Measurements from ENCODE around the gene LSS.
A peak's percentile ranks its signal among the peaks of the same experiment; 100 is the strongest.

LSS gene

GRCh38 chr21:46165098-46165497 lies 63.5 kb downstream of the LSS start:
- no peak for DNase-seq

- DNase-seq = peak; percentile 7
These were observed 65.2 kb downstream of the LSS start for GRCh38 chr21:46163380-46163779.

- DNase-seq = peak; percentile 42
These were observed 66.7 kb downstream of the LSS start for GRCh38 chr21:46161633-46162592.

- peak; percentile 52 for DNase-seq
These were observed 67.5 kb downstream of the LSS start for GRCh38 chr21:46160907-46161632.

- DNase-seq = no peak
These were observed 68.0 kb downstream of the LSS start for GRCh38 chr21:46160657-46160906.

- DNase-seq = peak; percentile 47
These were observed 68.5 kb downstream of the LSS start for GRCh38 chr21:46159841-46160656.

- no peak for DNase-seq
These were observed 69.2 kb downstream of the LSS start for GRCh38 chr21:46159390-46159789.

GRCh38 chr21:46158666-46159300 lies 69.8 kb downstream of the LSS start:
- DNase-seq = peak; percentile 35

GRCh38 chr21:46157987-46158451 lies 70.6 kb downstream of the LSS start:
- peak; percentile 29 for DNase-seq

GRCh38 chr21:46157396-46157986 lies 71.1 kb downstream of the LSS start:
- DNase-seq = peak; percentile 35

GRCh38 chr21:46156678-46157077 lies 71.9 kb downstream of the LSS start:
- peak; percentile 26 for DNase-seq

GRCh38 chr21:46156378-46156645 lies 72.3 kb downstream of the LSS start:
- DNase-seq = no peak

GRCh38 chr21:46155514-46156377 lies 72.8 kb downstream of the LSS start, which contains the start of gene FTCD:
TSS of gene FTCD (minus strand) at chr21:46155579. CDS start at chr21:46155523, 56 bp downstream.
- DNase-seq = peak; percentile 49

GRCh38 chr21:46154955-46155513 lies 73.5 kb downstream of the LSS start:
- peak; percentile 42 for DNase-seq

GRCh38 chr21:46154155-46154954 lies 74.2 kb downstream of the LSS start:
- DNase-seq = peak; percentile 50

GRCh38 chr21:46153247-46154154 lies 75.1 kb downstream of the LSS start:
- peak; percentile 88 for DNase-seq

- no peak for DNase-seq
These were observed 75.7 kb downstream of the LSS start for GRCh38 chr21:46152927-46153246.

GRCh38 chr21:46151989-46152926 lies 76.3 kb downstream of the LSS start:
- DNase-seq = peak; percentile 43
